ENCODE data around the gene ZNF516. TPM values are rescaled to one million over a fixed set of nuclear protein-coding genes. Genes with fewer than 3 reads are reported as not detected.

The ZNF516 gene
- total and polyA plus RNA-seq, 4 donors = 2.5 to 12.2 (median 7.6) TPM

DNA sequence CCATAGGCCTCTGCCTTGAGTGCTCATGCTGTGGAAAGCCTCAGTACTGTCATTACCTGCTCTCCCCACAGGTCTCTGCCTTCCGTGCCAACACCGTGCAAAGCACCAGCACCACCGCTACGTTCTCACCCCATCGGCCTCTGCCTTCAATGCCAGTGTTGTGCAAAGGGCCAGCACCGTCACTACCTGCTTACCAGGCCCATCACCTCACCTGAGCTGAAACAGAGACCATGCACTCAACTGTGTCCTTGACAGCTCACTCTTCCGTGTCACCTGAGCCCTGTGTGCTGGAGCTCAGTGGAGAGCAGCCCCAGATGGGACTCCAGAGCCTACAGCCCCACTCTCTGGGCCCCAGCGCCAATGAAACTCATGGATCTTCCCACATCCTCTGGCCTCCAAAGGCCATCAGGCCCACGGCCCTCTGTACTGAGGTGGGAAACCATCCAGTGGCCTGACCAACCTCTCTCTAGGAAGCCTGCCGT is 62.7 kb downstream of the ZNF516 start:
- 98% methylated on average over 10 of the region's 10 CpGs for WGBS
- no peaks in the 10 kb centered on the region for H3K4me1 ChIP-seq (ENCODE audit: control insufficient read depth in 4 of 4, insufficient read depth in 4 of 4, low read length in 3 of 4)

DNA sequence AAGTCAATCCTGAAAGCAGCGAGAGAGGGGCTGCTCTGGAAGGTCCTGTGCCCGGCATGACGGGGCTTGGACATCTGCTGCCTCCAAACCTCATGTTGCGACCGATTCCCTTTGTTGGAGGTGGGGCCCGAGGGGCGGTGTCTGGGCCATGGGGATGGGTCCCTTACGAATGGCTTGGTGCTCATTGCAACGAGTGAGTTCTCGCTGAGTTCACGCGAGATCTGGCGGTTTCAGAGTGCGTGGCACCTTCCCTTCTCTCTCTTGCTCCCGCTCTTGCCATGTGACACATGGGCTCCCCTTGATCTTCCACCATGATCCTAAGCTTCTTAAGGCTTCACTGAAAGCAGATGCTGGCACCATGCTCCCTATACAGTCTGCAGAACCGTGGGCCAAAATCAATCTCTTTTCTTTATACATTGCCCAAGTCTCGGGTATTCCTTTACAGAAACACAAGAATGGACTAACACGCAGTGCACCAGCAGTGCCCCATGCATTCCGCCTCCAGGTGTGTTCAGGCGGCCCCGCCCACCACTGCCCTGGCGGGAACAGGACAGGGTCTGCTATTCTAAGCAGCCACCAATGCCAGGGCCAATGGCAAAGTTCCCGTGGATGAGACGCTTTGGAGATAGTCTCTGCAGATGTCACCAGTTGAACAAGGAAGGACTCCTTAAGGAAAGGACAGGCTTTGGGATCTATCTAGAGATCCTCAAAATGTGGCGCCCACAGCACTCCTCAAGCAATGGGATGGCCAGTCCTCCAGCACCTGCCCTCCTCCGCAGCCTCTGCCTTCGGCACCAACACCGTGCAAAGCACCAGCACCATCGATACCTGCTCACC is 63.4 kb downstream of the ZNF516 start:
- no peaks in the 10 kb centered on the region for H3K27me3 ChIP-seq (ENCODE audit: control insufficient read depth in 4 of 4, insufficient read depth in 4 of 4, low read length in 3 of 4)
- peak; percentile 28 for DNase-seq (ENCODE audit: low spot score)
- H3K36me3 ChIP-seq (ENCODE audit: control insufficient read depth in 4 of 4, insufficient read depth in 3 of 4, low read depth in 1 of 4, low read length in 3 of 4) = peaks cover 0 to 12% (median 9%) of the 10 kb centered on the region in 4 donors
- H3K9ac ChIP-seq (ENCODE audit: low read depth in 1 of 2, low read length in 2 of 2) = no peak overlapping the region
- H3K27ac ChIP-seq (ENCODE audit: low read depth in 1 of 2, low read length in 2 of 2) = no peak overlapping the region
- no peaks in the 10 kb centered on the region for H3K4me1 ChIP-seq (ENCODE audit: control insufficient read depth in 4 of 4, insufficient read depth in 4 of 4, low read length in 3 of 4)
- H3K4me3 ChIP-seq (ENCODE audit: low read depth in 1 of 3, low read length in 3 of 3) = no peak overlapping the region
- WGBS = 97% methylated on average over 29 of the region's 29 CpGs
- H3K9me3 ChIP-seq (ENCODE audit: control insufficient read depth in 4 of 4, low read length in 3 of 4) = no peaks in the 10 kb centered on the region
- TF ChIP-seq JUND (IDR thresholded peaks at IDR 0.05) (no peak), FOXA1 (IDR thresholded peaks at IDR 0.05) (no peak), TAF1 (conservative IDR thresholded peaks at IDR 0.05) (no peak), SP1 (IDR thresholded peaks at IDR 0.05) (no peak), RAD21 (IDR thresholded peaks at IDR 0.05) (no peak), EGR1 (IDR thresholded peaks at IDR 0.05; ENCODE audit: low read depth in 2 of 2) (no peak), RXRA (IDR thresholded peaks at IDR 0.05) (no peak), NR2F2 (IDR thresholded peaks at IDR 0.05) (no peak), HNF4G (IDR thresholded peaks at IDR 0.05) (no peak)
- TF ChIP-seq, protein P1, sequence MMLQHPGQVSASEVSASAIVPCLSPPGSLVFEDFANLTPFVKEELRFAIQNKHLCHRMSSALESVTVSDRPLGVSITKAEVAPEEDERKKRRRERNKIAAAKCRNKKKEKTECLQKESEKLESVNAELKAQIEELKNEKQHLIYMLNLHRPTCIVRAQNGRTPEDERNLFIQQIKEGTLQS (IDR thresholded peaks at IDR 0.05) = no peak
- TF ChIP-seq, protein P2, sequence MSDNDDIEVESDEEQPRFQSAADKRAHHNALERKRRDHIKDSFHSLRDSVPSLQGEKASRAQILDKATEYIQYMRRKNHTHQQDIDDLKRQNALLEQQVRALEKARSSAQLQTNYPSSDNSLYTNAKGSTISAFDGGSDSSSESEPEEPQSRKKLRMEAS (IDR thresholded peaks at IDR 0.05) = no peak
- TF ChIP-seq, protein P3, sequence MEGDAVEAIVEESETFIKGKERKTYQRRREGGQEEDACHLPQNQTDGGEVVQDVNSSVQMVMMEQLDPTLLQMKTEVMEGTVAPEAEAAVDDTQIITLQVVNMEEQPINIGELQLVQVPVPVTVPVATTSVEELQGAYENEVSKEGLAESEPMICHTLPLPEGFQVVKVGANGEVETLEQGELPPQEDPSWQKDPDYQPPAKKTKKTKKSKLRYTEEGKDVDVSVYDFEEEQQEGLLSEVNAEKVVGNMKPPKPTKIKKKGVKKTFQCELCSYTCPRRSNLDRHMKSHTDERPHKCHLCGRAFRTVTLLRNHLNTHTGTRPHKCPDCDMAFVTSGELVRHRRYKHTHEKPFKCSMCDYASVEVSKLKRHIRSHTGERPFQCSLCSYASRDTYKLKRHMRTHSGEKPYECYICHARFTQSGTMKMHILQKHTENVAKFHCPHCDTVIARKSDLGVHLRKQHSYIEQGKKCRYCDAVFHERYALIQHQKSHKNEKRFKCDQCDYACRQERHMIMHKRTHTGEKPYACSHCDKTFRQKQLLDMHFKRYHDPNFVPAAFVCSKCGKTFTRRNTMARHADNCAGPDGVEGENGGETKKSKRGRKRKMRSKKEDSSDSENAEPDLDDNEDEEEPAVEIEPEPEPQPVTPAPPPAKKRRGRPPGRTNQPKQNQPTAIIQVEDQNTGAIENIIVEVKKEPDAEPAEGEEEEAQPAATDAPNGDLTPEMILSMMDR (IDR thresholded peaks at IDR 0.05; ENCODE audit: low read depth, low read length, missing input control) = no peak
- TF ChIP-seq, protein P4, sequence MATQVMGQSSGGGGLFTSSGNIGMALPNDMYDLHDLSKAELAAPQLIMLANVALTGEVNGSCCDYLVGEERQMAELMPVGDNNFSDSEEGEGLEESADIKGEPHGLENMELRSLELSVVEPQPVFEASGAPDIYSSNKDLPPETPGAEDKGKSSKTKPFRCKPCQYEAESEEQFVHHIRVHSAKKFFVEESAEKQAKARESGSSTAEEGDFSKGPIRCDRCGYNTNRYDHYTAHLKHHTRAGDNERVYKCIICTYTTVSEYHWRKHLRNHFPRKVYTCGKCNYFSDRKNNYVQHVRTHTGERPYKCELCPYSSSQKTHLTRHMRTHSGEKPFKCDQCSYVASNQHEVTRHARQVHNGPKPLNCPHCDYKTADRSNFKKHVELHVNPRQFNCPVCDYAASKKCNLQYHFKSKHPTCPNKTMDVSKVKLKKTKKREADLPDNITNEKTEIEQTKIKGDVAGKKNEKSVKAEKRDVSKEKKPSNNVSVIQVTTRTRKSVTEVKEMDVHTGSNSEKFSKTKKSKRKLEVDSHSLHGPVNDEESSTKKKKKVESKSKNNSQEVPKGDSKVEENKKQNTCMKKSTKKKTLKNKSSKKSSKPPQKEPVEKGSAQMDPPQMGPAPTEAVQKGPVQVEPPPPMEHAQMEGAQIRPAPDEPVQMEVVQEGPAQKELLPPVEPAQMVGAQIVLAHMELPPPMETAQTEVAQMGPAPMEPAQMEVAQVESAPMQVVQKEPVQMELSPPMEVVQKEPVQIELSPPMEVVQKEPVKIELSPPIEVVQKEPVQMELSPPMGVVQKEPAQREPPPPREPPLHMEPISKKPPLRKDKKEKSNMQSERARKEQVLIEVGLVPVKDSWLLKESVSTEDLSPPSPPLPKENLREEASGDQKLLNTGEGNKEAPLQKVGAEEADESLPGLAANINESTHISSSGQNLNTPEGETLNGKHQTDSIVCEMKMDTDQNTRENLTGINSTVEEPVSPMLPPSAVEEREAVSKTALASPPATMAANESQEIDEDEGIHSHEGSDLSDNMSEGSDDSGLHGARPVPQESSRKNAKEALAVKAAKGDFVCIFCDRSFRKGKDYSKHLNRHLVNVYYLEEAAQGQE (IDR thresholded peaks at IDR 0.05) = no peak

More for the DNA sequence above, 62.7 kb downstream of the ZNF516 start:
- no peak overlapping the region for H3K27ac ChIP-seq (ENCODE audit: low read depth in 1 of 2, low read length in 2 of 2)
- H3K4me3 ChIP-seq (ENCODE audit: low read depth in 1 of 3, low read length in 3 of 3) = no peak overlapping the region
- no peaks in the 10 kb centered on the region for H3K9me3 ChIP-seq (ENCODE audit: control insufficient read depth in 4 of 4, low read length in 3 of 4)
- TF ChIP-seq FOXA1 (IDR thresholded peaks at IDR 0.05) = no peak
- TF ChIP-seq EGR1 (IDR thresholded peaks at IDR 0.05; ENCODE audit: low read depth in 2 of 2) = no peak
- no peak for TF ChIP-seq NR2F2 (IDR thresholded peaks at IDR 0.05)
- no peak for TF ChIP-seq GABPA (IDR thresholded peaks at IDR 0.05 in 1 of 2, conservative IDR thresholded peaks at IDR 0.05 in 1 of 2)
- TF ChIP-seq TAF1 (conservative IDR thresholded peaks at IDR 0.05) = no peak
- TF ChIP-seq, protein P4 (IDR thresholded peaks at IDR 0.05) = no peak
- TF ChIP-seq YY1 (IDR thresholded peaks at IDR 0.05) = no peak
- no peak for TF ChIP-seq RXRA (IDR thresholded peaks at IDR 0.05)
- TF ChIP-seq, protein P2 (IDR thresholded peaks at IDR 0.05) = no peak
- no peak for TF ChIP-seq FOXA2 (IDR thresholded peaks at IDR 0.05)
- TF ChIP-seq, protein P1 (IDR thresholded peaks at IDR 0.05) = no peak
- TF ChIP-seq JUND (IDR thresholded peaks at IDR 0.05) = no peak
- no peak for DNase-seq (ENCODE audit: low spot score)
- H3K36me3 ChIP-seq (ENCODE audit: control insufficient read depth in 4 of 4, insufficient read depth in 3 of 4, low read depth in 1 of 4, low read length in 3 of 4) = peaks cover 0 to 12% (median 9%) of the 10 kb centered on the region in 4 donors
- H3K9ac ChIP-seq (ENCODE audit: low read depth in 1 of 2, low read length in 2 of 2) = no peak overlapping the region
- H3K27me3 ChIP-seq (ENCODE audit: control insufficient read depth in 4 of 4, insufficient read depth in 4 of 4, low read length in 3 of 4) = no peaks in the 10 kb centered on the region

Measured in liver (tissue), 9 donors.